ENCODE data around the gene KCNH1.
"Not testable (repeated sequence)": the region's sequence is repeated elsewhere in the genome, so short reads cannot be mapped to it uniquely, and the experiment has no call there.

KCNH1 gene

GRCh38 chr1:211019266-211019665, 114.7 kb downstream of the KCNH1 start:
- H3K27ac ChIP-seq = no peak overlapping the region
- TF ChIP-seq CTCF (conservative IDR thresholded peaks at IDR 0.05) = no peak

GRCh38 chr1:211018690-211019089, 115.3 kb downstream of the KCNH1 start:
- TF ChIP-seq CTCF (conservative IDR thresholded peaks at IDR 0.05) = no peak
- no peak overlapping the region for H3K27ac ChIP-seq

- no peak for TF ChIP-seq CTCF (conservative IDR thresholded peaks at IDR 0.05)
Observed at GRCh38 chr1:211017075-211017718, 116.8 kb downstream of the KCNH1 start.

GRCh38 chr1:211014275-211014674, 119.7 kb downstream of the KCNH1 start:
- no peak for TF ChIP-seq CTCF (conservative IDR thresholded peaks at IDR 0.05)
- H3K27ac ChIP-seq = no peak overlapping the region

More at GRCh38 chr1:211017075-211017718, 116.8 kb downstream of the KCNH1 start:
- no peak overlapping the region for H3K27ac ChIP-seq

- no peak for TF ChIP-seq CTCF (conservative IDR thresholded peaks at IDR 0.05)
- H3K27ac ChIP-seq = no peak overlapping the region
Observed at GRCh38 chr1:211013346-211014240, 120.4 kb downstream of the KCNH1 start.

GRCh38 chr1:211011128-211011527, 122.8 kb downstream of the KCNH1 start:
- H3K27ac ChIP-seq = not testable (repeated sequence)

- no peak for TF ChIP-seq CTCF (conservative IDR thresholded peaks at IDR 0.05)
- no peak overlapping the region for H3K27ac ChIP-seq
Observed at GRCh38 chr1:211009944-211010343, 124.0 kb downstream of the KCNH1 start.

GRCh38 chr1:211007830-211008229, 126.1 kb downstream of the KCNH1 start:
- no peak for TF ChIP-seq CTCF (conservative IDR thresholded peaks at IDR 0.05)
- H3K27ac ChIP-seq = no peak overlapping the region

GRCh38 chr1:210995931-210996330, 138.0 kb downstream of the KCNH1 start:
- H3K27ac ChIP-seq = not testable (repeated sequence)

Data from VCaP (cell line).